Esophagus muscularis mucosa (tissue), 4 donors: Measurements from ENCODE around the gene ROPN1L. TPM values are rescaled to one million over a fixed set of nuclear protein-coding genes. Genes with fewer than 3 reads are reported as not detected.

Experiments used
- DNase-seq: peaks from one replicate; pipeline ENCODE4 v3.0.0-alpha.2; 2017; ENCODE audit errors: extremely low spot score
- H3K27ac ChIP-seq, 4 donors: fragments of 200-600 bp; sonication (generic); replicated peaks in 1 of 4; 1 replicate in 3 of 4; 2 replicates in 1 of 4; pipeline ENCODE4 v1.5.1; 2016 to 2019; ENCODE audit warnings: mild to moderate bottlenecking in 1 of 4
- H3K27me3 ChIP-seq, 4 donors: fragments of 200-600 bp; sonication (generic); one replicate each; pipeline versions ENCODE4 v1.5.1 to v1.6.0; 2016 to 2019
- H3K36me3 ChIP-seq, 4 donors: fragments of 200-600 bp; sonication (generic); one replicate each; pipeline ENCODE4 v1.5.1; 2016 to 2019
- H3K4me1 ChIP-seq, 4 donors: fragments of 200-600 bp; sonication (generic); one replicate each; pipeline ENCODE4 v1.5.1; 2016 to 2019
- H3K4me3 ChIP-seq, 4 donors: fragments of 200-600 bp; sonication (generic); 1 replicate in 2 of 4; 2 replicates in 2 of 4; pipeline ENCODE4 v1.5.1; 2016 to 2019; ENCODE audit warnings: mild to moderate bottlenecking in 4 of 4, moderate library complexity in 1 of 4
- H3K9me3 ChIP-seq, 4 donors: fragments of 200-600 bp; sonication (generic); 1 replicate in 3 of 4; 2 replicates in 1 of 4; pipeline ENCODE4 v1.5.1; 2016 to 2019
- EP300 ChIP-seq: sonication (generic); formaldehyde crosslinking; IDR thresholded peaks from one replicate; pipeline ENCODE4 v1.6.1; 2017; ENCODE audit warnings: antibody characterized with exemption
- POLR2A ChIP-seq: fragments of 450-650 bp; IDR thresholded peaks from one replicate; pipeline ENCODE4 v1.6.1; 2017; ENCODE audit warnings: antibody characterized with exemption, moderate library complexity, mild to moderate bottlenecking, low read depth
- POLR2AphosphoS5 ChIP-seq, 2 donors: sonication (generic); formaldehyde crosslinking; IDR thresholded peaks; one replicate each; pipeline ENCODE4 v1.6.1; 2017; ENCODE audit warnings: antibody characterized with exemption in 2 of 2
- WGBS: methylation state at CpG from one replicate; pipeline ENCODE4 v1.1.5; 2018; 5-methylcytosine and 5-hydroxymethylcytosine counted together
- intact Hi-C: fragments of 100-400 bp; cut with DNase I; formaldehyde crosslinking; loops from one replicate; pipeline ENCODE4 v1.15.1; 2023
- total RNA-seq, 4 donors: library from RNA; depleted of rRNA; stranded (reverse); fragments of >200 nt; gene quantifications; one replicate each; pipeline versions ENCODE4 v1.1.0 to v1.2.1, GENCODE V29; 2016
- TF ChIP-seq, protein P1 (sequence below), 3 experiments: fragments of 200-600 bp in 2 of 3; fragments of 450-650 bp in 1 of 3; sonication (generic) in 2 of 3; IDR thresholded peaks; one replicate each; pipeline ENCODE4 v1.5.1; 2017 to 2019; ENCODE audit warnings: antibody characterized with exemption in 3 of 3, mild to moderate bottlenecking in 2 of 3, moderate library complexity in 1 of 3

Gene ROPN1L
- total RNA-seq, 4 donors from 2014 or later = 0.63 to 1.7 (median 1.1) TPM

DNA sequence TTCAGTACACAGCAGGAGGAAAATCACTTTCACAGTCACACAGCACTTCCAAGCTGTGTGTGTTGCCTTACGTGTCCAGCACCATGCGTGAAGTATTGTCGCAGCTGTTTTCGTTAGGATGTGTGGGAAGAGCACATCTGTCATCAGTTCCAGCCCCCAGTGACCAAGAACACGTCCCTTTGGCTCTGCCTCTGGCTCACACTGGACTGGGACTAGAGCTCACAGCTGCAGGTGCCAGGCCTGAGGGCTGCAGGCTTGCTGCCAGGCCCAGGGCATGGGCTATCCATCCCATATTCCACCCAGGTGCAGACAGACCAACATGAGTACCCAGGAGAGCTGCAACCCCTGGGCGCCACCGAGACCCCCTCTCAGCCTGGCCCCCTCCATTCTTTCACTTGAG lies 61.6 kb downstream of the ROPN1L start:
- WGBS = 92% methylated on average over 7 of the region's 7 CpGs
- Histone ChIP-seq H3K9me3 (no peaks in the 10 kb centered on the region), H3K27ac (no peak overlapping the region), H3K4me3 (no peak overlapping the region), H3K36me3 (no peaks in the 10 kb centered on the region), H3K4me1 (peaks cover 0 to 4% (median 2%) of the 10 kb centered on the region in 4 donors), H3K27me3 (no peaks in the 10 kb centered on the region)
- TF ChIP-seq, protein P1, sequence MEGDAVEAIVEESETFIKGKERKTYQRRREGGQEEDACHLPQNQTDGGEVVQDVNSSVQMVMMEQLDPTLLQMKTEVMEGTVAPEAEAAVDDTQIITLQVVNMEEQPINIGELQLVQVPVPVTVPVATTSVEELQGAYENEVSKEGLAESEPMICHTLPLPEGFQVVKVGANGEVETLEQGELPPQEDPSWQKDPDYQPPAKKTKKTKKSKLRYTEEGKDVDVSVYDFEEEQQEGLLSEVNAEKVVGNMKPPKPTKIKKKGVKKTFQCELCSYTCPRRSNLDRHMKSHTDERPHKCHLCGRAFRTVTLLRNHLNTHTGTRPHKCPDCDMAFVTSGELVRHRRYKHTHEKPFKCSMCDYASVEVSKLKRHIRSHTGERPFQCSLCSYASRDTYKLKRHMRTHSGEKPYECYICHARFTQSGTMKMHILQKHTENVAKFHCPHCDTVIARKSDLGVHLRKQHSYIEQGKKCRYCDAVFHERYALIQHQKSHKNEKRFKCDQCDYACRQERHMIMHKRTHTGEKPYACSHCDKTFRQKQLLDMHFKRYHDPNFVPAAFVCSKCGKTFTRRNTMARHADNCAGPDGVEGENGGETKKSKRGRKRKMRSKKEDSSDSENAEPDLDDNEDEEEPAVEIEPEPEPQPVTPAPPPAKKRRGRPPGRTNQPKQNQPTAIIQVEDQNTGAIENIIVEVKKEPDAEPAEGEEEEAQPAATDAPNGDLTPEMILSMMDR (IDR thresholded peaks at IDR 0.05) = no peak
- TF ChIP-seq EP300 = no peak
- no peak for TF ChIP-seq POLR2AphosphoS5 (IDR thresholded peaks at IDR 0.05)
- TF ChIP-seq POLR2A = no peak
- intact Hi-C loops = no loop called here
- DNase-seq = no peak

DNA sequence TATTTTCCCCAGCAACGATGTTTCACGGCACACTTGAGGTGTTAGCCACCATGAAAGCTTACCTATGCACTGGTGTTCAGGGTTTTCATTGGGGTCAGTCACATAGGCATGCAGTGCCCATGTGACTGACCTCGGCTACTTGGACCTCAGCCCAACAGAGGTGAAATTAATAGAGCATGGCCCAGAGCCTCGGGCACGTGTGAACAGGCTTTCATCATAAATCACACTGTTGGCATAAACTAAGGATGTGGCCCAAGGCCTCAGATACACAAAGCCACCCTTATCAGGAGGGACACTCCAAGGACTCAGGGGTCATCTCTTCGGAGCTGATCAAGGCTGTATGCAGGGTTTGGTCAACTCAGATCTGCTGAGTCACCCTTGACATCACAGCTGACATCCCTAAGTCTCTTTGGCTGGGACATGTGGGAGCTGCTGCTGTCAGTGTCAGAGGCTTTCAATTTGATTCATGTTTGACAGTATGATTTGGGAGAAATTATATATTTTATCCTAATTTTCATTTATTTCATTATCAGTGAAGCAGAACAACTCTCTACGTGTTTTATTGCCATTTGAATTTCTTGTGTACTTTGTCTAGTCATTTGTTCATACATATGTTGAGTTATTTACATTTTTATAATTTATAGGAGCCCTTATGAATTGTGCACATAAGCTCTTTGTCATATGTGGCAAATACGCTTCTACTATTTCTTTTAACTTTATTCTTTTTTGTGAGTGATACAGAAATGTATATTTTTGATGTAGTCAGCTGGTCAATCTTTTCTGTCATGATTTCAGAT lies 62.5 kb downstream of the ROPN1L start:
- DNase-seq = no peak
- no peak for TF ChIP-seq POLR2A
- no peak for TF ChIP-seq POLR2AphosphoS5 (IDR thresholded peaks at IDR 0.05)
- TF ChIP-seq, protein P1 (IDR thresholded peaks at IDR 0.05) = no peak
- TF ChIP-seq EP300 = no peak
- H3K27me3 ChIP-seq = no peaks in the 10 kb centered on the region
- no peaks in the 10 kb centered on the region for H3K9me3 ChIP-seq
- peaks cover 0 to 4% (median 2%) of the 10 kb centered on the region in 4 donors for H3K4me1 ChIP-seq
- 61% methylated on average over 8 of the region's 8 CpGs for WGBS
- intact Hi-C loops = no loop called here
- H3K4me3 ChIP-seq = no peak overlapping the region
- no peaks in the 10 kb centered on the region for H3K36me3 ChIP-seq
- no peak overlapping the region for H3K27ac ChIP-seq

DNA sequence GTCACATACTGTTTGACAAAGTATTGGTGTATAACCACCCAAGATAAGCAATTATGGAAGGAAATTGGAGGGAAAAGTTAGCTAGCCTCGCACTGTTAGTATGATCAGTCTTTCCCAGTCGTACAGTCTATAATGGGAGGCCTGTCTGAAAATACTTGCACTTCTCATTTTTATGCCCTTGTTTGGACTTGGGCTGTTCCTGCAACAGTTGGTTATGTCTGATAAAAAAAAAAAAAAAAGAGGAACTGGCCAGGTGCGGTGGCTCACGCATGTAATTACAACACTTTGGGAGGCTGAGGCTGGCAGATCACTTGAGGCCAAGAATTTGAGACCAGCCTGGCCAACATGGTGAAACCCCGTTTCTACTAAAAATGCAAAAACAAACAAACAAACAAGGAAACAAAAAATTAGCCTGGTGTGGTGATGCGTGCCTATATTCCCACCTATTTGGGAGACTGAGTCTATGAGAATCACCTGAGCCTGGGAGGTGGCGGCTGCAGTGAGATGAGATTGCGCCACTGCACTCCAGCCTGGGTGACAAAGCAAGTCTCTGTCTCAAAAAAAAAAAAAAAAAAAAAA lies 63.9 kb downstream of the ROPN1L start:
- intact Hi-C loops = no loop called here
- Histone ChIP-seq H3K9me3 (no peaks in the 10 kb centered on the region), H3K4me1 (peaks cover 0 to 4% (median 2%) of the 10 kb centered on the region in 4 donors), H3K36me3 (no peaks in the 10 kb centered on the region), H3K4me3 (no peak overlapping the region), H3K27me3 (peaks cover 0 to 2% (median 0%) of the 10 kb centered on the region in 4 donors), H3K27ac (no peak overlapping the region)
- no peak for DNase-seq
- 80% methylated on average over 8 of the region's 8 CpGs for WGBS
- TF ChIP-seq, protein P1 (IDR thresholded peaks at IDR 0.05) = no peak
- TF ChIP-seq EP300 (no peak), POLR2AphosphoS5 (IDR thresholded peaks at IDR 0.05) (no peak), POLR2A (no peak)

DNA sequence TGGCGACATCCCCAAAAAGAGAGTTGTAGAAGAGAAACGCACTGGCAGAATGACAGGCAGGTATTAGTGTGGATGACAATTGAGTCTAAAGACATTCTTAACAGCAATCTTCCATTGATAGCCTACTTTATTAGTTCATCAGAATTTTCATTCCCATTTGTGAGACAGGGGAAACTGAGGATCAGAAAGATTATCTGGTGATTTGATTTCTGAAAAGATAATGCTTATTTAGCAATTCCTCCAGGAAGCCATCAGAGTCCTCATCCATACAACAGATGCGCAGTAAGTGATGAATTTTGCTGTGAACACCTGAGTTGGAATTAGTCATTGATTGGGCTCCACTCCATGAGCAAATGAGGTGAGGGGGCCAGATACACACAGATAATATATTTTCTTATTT lies 64.9 kb downstream of the ROPN1L start:
- H3K36me3 ChIP-seq = no peaks in the 10 kb centered on the region
- peaks cover 0 to 12% (median 0%) of the 10 kb centered on the region in 4 donors for H3K27me3 ChIP-seq
- no peak overlapping the region for H3K27ac ChIP-seq
- peaks cover 0 to 4% (median 2%) of the 10 kb centered on the region in 4 donors for H3K4me1 ChIP-seq
- no peak for DNase-seq
- WGBS = 92% methylated on average over 3 of the region's 3 CpGs
- no peak overlapping the region for H3K4me3 ChIP-seq
- TF ChIP-seq EP300 = no peak
- TF ChIP-seq POLR2A = no peak
- TF ChIP-seq POLR2AphosphoS5 (IDR thresholded peaks at IDR 0.05) = no peak
- TF ChIP-seq, protein P1 (IDR thresholded peaks at IDR 0.05) = no peak
- H3K9me3 ChIP-seq = no peaks in the 10 kb centered on the region
- intact Hi-C loops = no loop called here
